ENCODE measurements around the gene OR4N2.
"Not testable (repeated sequence)": the region's sequence is repeated elsewhere in the genome, so short reads cannot be mapped to it uniquely, and the experiment has no call there.

The OR4N2 gene

GRCh38 chr14:19803470-19803869 lies at the start of gene OR4N2:
Gene OR4N2 (plus strand): TSS chr14:19803770. CDS start chr14:19827449, 23,679 bp downstream.
- not testable (repeated sequence) for DNase-seq

GRCh38 chr14:19754172-19754571 lies 49.4 kb upstream of the OR4N2 start:
- DNase-seq = no peak

- DNase-seq = not testable (repeated sequence)
These were observed 32.1 kb upstream of the OR4N2 start for GRCh38 chr14:19771491-19771890.

- no peak for DNase-seq
These were observed 31.6 kb upstream of the OR4N2 start for GRCh38 chr14:19771895-19772430.

- not testable (repeated sequence) for DNase-seq
These were observed 31.1 kb upstream of the OR4N2 start for GRCh38 chr14:19772454-19772853.

GRCh38 chr14:19773204-19773603 lies 30.4 kb upstream of the OR4N2 start, which contains the start of gene OR4M1:
Gene OR4M1 (plus strand): TSS chr14:19773504. CDS start chr14:19780323, 6,819 bp downstream.
- DNase-seq = not testable (repeated sequence)

- DNase-seq = no peak
These were observed 28.0 kb upstream of the OR4N2 start for GRCh38 chr14:19775587-19775986.

- DNase-seq = not testable (repeated sequence)
These were observed 17.7 kb upstream of the OR4N2 start for GRCh38 chr14:19785848-19786247.

- not testable (repeated sequence) for DNase-seq
These were observed 16.3 kb upstream of the OR4N2 start for GRCh38 chr14:19787318-19787717.

GRCh38 chr14:19788150-19788549 lies 15.4 kb upstream of the OR4N2 start:
- not testable (repeated sequence) for DNase-seq

GRCh38 chr14:19796520-19797108 lies 7.0 kb upstream of the OR4N2 start:
- not testable (repeated sequence) for DNase-seq

- no peak for DNase-seq
These were observed 3.7 kb upstream of the OR4N2 start for GRCh38 chr14:19799880-19800279.

- DNase-seq = no peak
These were observed 3.1 kb upstream of the OR4N2 start for GRCh38 chr14:19800282-19801117.

GRCh38 chr14:19801118-19801464 lies 2.5 kb upstream of the OR4N2 start:
- no peak for DNase-seq

GRCh38 chr14:19813171-19813920 lies 9.8 kb downstream of the OR4N2 start:
- not testable (repeated sequence) for DNase-seq

GRCh38 chr14:19819879-19820278 lies 16.3 kb downstream of the OR4N2 start:
- not testable (repeated sequence) for DNase-seq

GRCh38 chr14:19821016-19821415 lies 17.4 kb downstream of the OR4N2 start:
- DNase-seq = not testable (repeated sequence)

GRCh38 chr14:19823178-19823577 lies 19.6 kb downstream of the OR4N2 start:
- no peak for DNase-seq

GRCh38 chr14:19823765-19824164 lies 20.2 kb downstream of the OR4N2 start:
- DNase-seq = no peak

- not testable (repeated sequence) for DNase-seq
These were observed 24.2 kb downstream of the OR4N2 start for GRCh38 chr14:19827626-19828244.

GRCh38 chr14:19828314-19828713 lies 24.7 kb downstream of the OR4N2 start:
- DNase-seq = no peak

- DNase-seq = not testable (repeated sequence)
These were observed 30.8 kb downstream of the OR4N2 start for GRCh38 chr14:19834203-19834848.

Measured in activated T-cell treated with anti-CD3 and anti-CD28 coated beads, Interleukin-2, amount 50 U/mL, for 1 hour (primary cell).